SK-N-SH (cell line): ENCODE results near the gene NIPAL3. TPM values are rescaled to one million over a fixed set of nuclear protein-coding genes. Genes with fewer than 3 reads are reported as not detected.

Source experiments
- CTCF ChIA-PET: fragments of 300-600, 350-600 bp; formaldehyde crosslinking; extraction: SDS; loops from one replicate; lab custom pipeline; 2021; lab: Yijun Ruan, JAX
- POLR2A ChIA-PET: fragments of 350-600 bp; sonication (Branson Sonifier 250); formaldehyde crosslinking; extraction: SDS; loops from one replicate; lab custom pipeline; 2020; ENCODE audit warnings: antibody characterized with exemption, inconsistent platforms; lab: Yijun Ruan, JAX
- DNase-seq: peaks from one replicate; pipeline ENCODE4 v3.0.0; 2012
- H2AFZ ChIP-seq: fragments of 200-600 bp; sonication (generic); 2 replicates; pipeline ENCODE4 v1.8.1; 2016; ENCODE audit warnings: antibody characterized with exemption, mild to moderate bottlenecking, low read depth
- H3F3A ChIP-seq: fragments of 200-600 bp; sonication (generic); replicated peaks from 2 replicates; pipeline ENCODE3; 2016; ENCODE audit warnings: antibody characterized with exemption, mild to moderate bottlenecking; ENCODE audit not compliant: insufficient read depth
- H3K27ac ChIP-seq, 2 experiments: fragments of 200-500 bp in 1 of 2; fragments of 200-600 bp in 1 of 2; sonication (Bioruptor generic) in 1 of 2; sonication (generic), shearing (Covaris generic) in 1 of 2; 2 replicates each; pipeline versions ENCODE4 v1.5.1 to v1.6.1; 2014 to 2016; ENCODE audit warnings: low read depth in 2 of 2, inconsistent platforms in 1 of 2, low read length in 1 of 2, mild to moderate bottlenecking in 1 of 2, mixed read lengths in 1 of 2
- H3K27me3 ChIP-seq: fragments of 200-600 bp; sonication (generic), shearing (Covaris generic); 2 replicates; pipeline ENCODE4 v1.6.1; 2016; ENCODE audit warnings: mixed run types; ENCODE audit not compliant: insufficient read depth
- H3K36me3 ChIP-seq, 2 experiments: fragments of 200-500 bp in 1 of 2; fragments of 200-600 bp in 1 of 2; sonication (Bioruptor generic) in 1 of 2; sonication (generic) in 1 of 2; replicated peaks in 1 of 2; 2 replicates each; pipeline versions ENCODE3 to v1.5.1; 2014 to 2016; ENCODE audit warnings: low read length in 1 of 2, mild to moderate bottlenecking in 1 of 2; ENCODE audit not compliant: insufficient read depth in 2 of 2, control insufficient read depth in 1 of 2
- H3K4me1 ChIP-seq, 2 experiments: fragments of 200-500 bp in 1 of 2; fragments of 200-600 bp in 1 of 2; sonication (Bioruptor generic) in 1 of 2; sonication (generic), shearing (Covaris generic) in 1 of 2; 2 replicates each; pipeline versions ENCODE4 v1.5.1 to v1.6.1; 2014 to 2016; ENCODE audit warnings: low read depth in 1 of 2, low read length in 1 of 2, mixed run types in 1 of 2; ENCODE audit not compliant: insufficient read depth in 2 of 2, control insufficient read depth in 1 of 2
- H3K4me2 ChIP-seq: fragments of 200-600 bp; sonication (generic), shearing (Covaris generic); 2 replicates; pipeline ENCODE4 v1.6.1; 2017; ENCODE audit warnings: mixed run types
- H3K4me3 ChIP-seq, 2 experiments: fragments of 200-500 bp in 1 of 2; fragments of 200-600 bp in 1 of 2; sonication (Bioruptor generic) in 1 of 2; sonication (generic), shearing (Covaris generic) in 1 of 2; 2 replicates each; pipeline versions ENCODE4 v1.5.1 to v1.8.1; 2014 to 2016; ENCODE audit warnings: low read depth in 2 of 2, inconsistent platforms in 1 of 2, low read length in 1 of 2, mild to moderate bottlenecking in 1 of 2, mixed read lengths in 1 of 2, moderate library complexity in 1 of 2
- H3K79me2 ChIP-seq: fragments of 200-600 bp; sonication (generic); 2 replicates; pipeline ENCODE4 v1.8.1; 2017; ENCODE audit warnings: mild to moderate bottlenecking; ENCODE audit not compliant: insufficient read depth
- H3K9ac ChIP-seq: fragments of 200-600 bp; sonication (generic); 2 replicates; pipeline ENCODE4 v1.6.1; 2017; ENCODE audit warnings: mixed run types
- H3K9me2 ChIP-seq: fragments of 200-600 bp; sonication (generic); 2 replicates; pipeline ENCODE4 v1.6.1; 2017; ENCODE audit warnings: mixed run types
- H3K9me3 ChIP-seq: fragments of 200-600 bp; sonication (generic); 2 replicates; pipeline ENCODE4 v1.6.1; 2017; ENCODE audit warnings: mixed run types, mild to moderate bottlenecking, moderate library complexity
- H4K20me1 ChIP-seq: fragments of 200-600 bp; sonication (generic); 2 replicates; pipeline ENCODE4 v1.6.1; 2017; ENCODE audit warnings: mild to moderate bottlenecking, mixed run types; ENCODE audit not compliant: insufficient read depth
- ELF1 ChIP-seq: IDR thresholded peaks from 2 replicates; pipeline ENCODE4 v1.4.0; 2012
- FOXM1 ChIP-seq: IDR thresholded peaks from 2 replicates; pipeline ENCODE4 v1.4.0; 2012; ENCODE audit warnings: low read depth, mild to moderate bottlenecking
- GABPA ChIP-seq: IDR thresholded peaks from 2 replicates; pipeline ENCODE4 v1.4.0; 2012; ENCODE audit warnings: low read depth, mild to moderate bottlenecking
- GATA2 ChIP-seq: sonication (generic); formaldehyde crosslinking; IDR thresholded peaks from 2 replicates; pipeline ENCODE4 v1.5.0; 2020; ENCODE audit warnings: mild to moderate bottlenecking, missing genetic modification reagents
- RFX5 ChIP-seq: IDR thresholded peaks from 2 replicates; pipeline ENCODE4 v1.6.1; 2012; ENCODE audit warnings: mild to moderate bottlenecking, improper control_type of control experiment, low read length
- SMC3 ChIP-seq: IDR thresholded peaks from 2 replicates; pipeline ENCODE4 v1.6.1; 2012; ENCODE audit warnings: low read depth, low read length, improper control_type of control experiment
- TCF12 ChIP-seq: IDR thresholded peaks from 2 replicates; pipeline ENCODE4 v1.4.0; 2012
- TEAD4 ChIP-seq: IDR thresholded peaks from 2 replicates; pipeline ENCODE4 v1.4.0; 2012; ENCODE audit warnings: mild to moderate bottlenecking, borderline replicate concordance; ENCODE audit not compliant: insufficient read depth
- WGBS: methylation state at CpG from one replicate; pipeline ENCODE4 v1.1.6; 2017; ENCODE audit warnings: low lambda C conversion rate; 5-methylcytosine and 5-hydroxymethylcytosine counted together
- polyA plus RNA-seq, 3 experiments: library from polyadenylated mRNA; depleted of rRNA; stranded (reverse); fragments of >200 nt; gene quantifications; 2 replicates each; pipeline ENCODE4 v1.2.3, GENCODE V29; 2012
- TF ChIP-seq, protein P1 (sequence below): fragments of 150-350 bp; IDR thresholded peaks from 2 replicates; pipeline ENCODE4 v1.6.1; 2016; ENCODE audit warnings: mild to moderate bottlenecking, low read depth, low read length
- TF ChIP-seq, protein P2 (sequence below): IDR thresholded peaks from 2 replicates; pipeline ENCODE4 v1.4.0; 2012; ENCODE audit warnings: low read depth, borderline replicate concordance

NIPAL3 gene
- polyA plus RNA-seq, 1 of the 3 experiments (the other 2 are of a cell fraction), result 20.3 TPM

- Histone ChIP-seq H3K79me2 (no peaks in the 10 kb centered on the region), H3K4me2 (no peak overlapping the region), H3K27ac (no peak overlapping the region), H3K9me3 (no peaks in the 10 kb centered on the region)
- DNase-seq, result no peak
- POLR2A ChIA-PET, result no interaction called here
- TF ChIP-seq TEAD4 (no peak), SMC3 (no peak), FOXM1 (no peak), TCF12 (no peak), ELF1 (no peak), RFX5 (no peak), GATA2 (CRISPR knock-in tag) (no peak)
- TF ChIP-seq, protein P1, sequence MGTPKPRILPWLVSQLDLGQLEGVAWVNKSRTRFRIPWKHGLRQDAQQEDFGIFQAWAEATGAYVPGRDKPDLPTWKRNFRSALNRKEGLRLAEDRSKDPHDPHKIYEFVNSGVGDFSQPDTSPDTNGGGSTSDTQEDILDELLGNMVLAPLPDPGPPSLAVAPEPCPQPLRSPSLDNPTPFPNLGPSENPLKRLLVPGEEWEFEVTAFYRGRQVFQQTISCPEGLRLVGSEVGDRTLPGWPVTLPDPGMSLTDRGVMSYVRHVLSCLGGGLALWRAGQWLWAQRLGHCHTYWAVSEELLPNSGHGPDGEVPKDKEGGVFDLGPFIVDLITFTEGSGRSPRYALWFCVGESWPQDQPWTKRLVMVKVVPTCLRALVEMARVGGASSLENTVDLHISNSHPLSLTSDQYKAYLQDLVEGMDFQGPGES, result no peak
- TF ChIP-seq, all 33 proteins: peak for 0
- WGBS, result 83% methylated on average over 7 of the region's 7 CpGs
- H3K4me1 ChIP-seq, result no peaks in the 10 kb centered on the region
- no peaks in the 10 kb centered on the region for H3K27me3 ChIP-seq
- H3F3A ChIP-seq, result no peaks in the 10 kb centered on the region
- no peaks in the 10 kb centered on the region for H4K20me1 ChIP-seq
- H3K9ac ChIP-seq, result no peak overlapping the region
- peaks cover 0 to 2% of the 10 kb centered on the region in 2 experiments for H3K36me3 ChIP-seq
- no peak overlapping the region for H3K4me3 ChIP-seq
- H3K9me2 ChIP-seq, result no peaks in the 10 kb centered on the region
- CTCF ChIA-PET, result interaction anchor here (1.1 to 2.9 kb wide), 6 partner anchors 10 to 212 kb away, joined by 3 to 14 read pairs (median 5); no protein-coding TSS in a partner anchor
- H2AFZ ChIP-seq, result no peak overlapping the region
Measured at GRCh38 chr1:24373044-24373443, 42.6 kb upstream of the NIPAL3 start.

- no peak overlapping the region for H3K4me2 ChIP-seq
- 96% methylated on average over 8 of the region's 8 CpGs for WGBS
- no peaks in the 10 kb centered on the region for H3K9me2 ChIP-seq
- H3K9me3 ChIP-seq, result no peaks in the 10 kb centered on the region
- CTCF ChIA-PET, result interaction anchor here (1.1 to 2.9 kb wide), 6 partner anchors 9 to 212 kb away, joined by 3 to 14 read pairs (median 5); no protein-coding TSS in a partner anchor
- H3K9ac ChIP-seq, result no peak overlapping the region
- no peak overlapping the region for H3K4me3 ChIP-seq
- no peak for DNase-seq
- POLR2A ChIA-PET, result no interaction called here
- H3K4me1 ChIP-seq, result no peaks in the 10 kb centered on the region
- H3K27me3 ChIP-seq, result no peaks in the 10 kb centered on the region
- no peaks in the 10 kb centered on the region for H4K20me1 ChIP-seq
- H3K79me2 ChIP-seq, result no peaks in the 10 kb centered on the region
- no peak overlapping the region for H3K27ac ChIP-seq
- no peak overlapping the region for H2AFZ ChIP-seq
- peaks cover 0 to 3% of the 10 kb centered on the region in 2 experiments for H3K36me3 ChIP-seq
- TF ChIP-seq TCF12, result no peak
- TF ChIP-seq GABPA, result no peak
- TF ChIP-seq, protein P2, sequence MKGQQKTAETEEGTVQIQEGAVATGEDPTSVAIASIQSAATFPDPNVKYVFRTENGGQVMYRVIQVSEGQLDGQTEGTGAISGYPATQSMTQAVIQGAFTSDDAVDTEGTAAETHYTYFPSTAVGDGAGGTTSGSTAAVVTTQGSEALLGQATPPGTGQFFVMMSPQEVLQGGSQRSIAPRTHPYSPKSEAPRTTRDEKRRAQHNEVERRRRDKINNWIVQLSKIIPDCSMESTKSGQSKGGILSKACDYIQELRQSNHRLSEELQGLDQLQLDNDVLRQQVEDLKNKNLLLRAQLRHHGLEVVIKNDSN, result no peak
- no peaks in the 10 kb centered on the region for H3F3A ChIP-seq
Measured at GRCh38 chr1:24373710-24374109, 41.9 kb upstream of the NIPAL3 start.
